SK-N-MC (cell line): Measurements from ENCODE around the gene PSMF1.

ENCODE experiments used
- DNase-seq: peaks from one replicate; pipeline ENCODE4 v3.0.0-alpha.2; 2011; ENCODE audit warnings: low read depth, low spot score
- H3K27ac ChIP-seq: fragments of 200-600 bp; sonication (generic); 2 replicates; pipeline ENCODE4 v1.5.1; 2016; ENCODE audit warnings: mixed run types
- H3K36me3 ChIP-seq: fragments of 200-600 bp; sonication (generic); 2 replicates; pipeline ENCODE4 v1.6.1; 2017; ENCODE audit warnings: antibody characterized with exemption, low read length, mixed read lengths; ENCODE audit not compliant: insufficient read depth
- H3K4me3 ChIP-seq: fragments of 200-600 bp; sonication (generic); 2 replicates; pipeline ENCODE4 v1.5.1; 2016
- H3K9ac ChIP-seq: fragments of 200-600 bp; sonication (generic); 2 replicates; pipeline ENCODE4 v1.8.0; 2017; ENCODE audit warnings: mixed run types, mixed read lengths; ENCODE audit not compliant: insufficient read length
- H3K9me3 ChIP-seq: fragments of 200-600 bp; sonication (generic); 2 replicates; pipeline ENCODE4 v1.6.1; 2017; ENCODE audit warnings: low read depth, mild to moderate bottlenecking, antibody characterized with exemption, low read length, moderate library complexity, mixed read lengths
- EZH2 ChIP-seq: fragments of 200-600 bp; sonication (generic); IDR thresholded peaks from one replicate; pipeline ENCODE4 v1.6.1; 2017; ENCODE audit warnings: antibody characterized with exemption
- FOXP2 ChIP-seq: optimal IDR thresholded peaks from 2 replicates; pipeline ENCODE3; 2011; ENCODE audit warnings: mild to moderate bottlenecking, moderate library complexity; ENCODE audit not compliant: insufficient read depth; ENCODE audit errors: extremely low read length, control extremely low read depth
- POLR2AphosphoS5 ChIP-seq: IDR thresholded peaks from 2 replicates; pipeline ENCODE4 v1.6.1; 2012; ENCODE audit warnings: mild to moderate bottlenecking, low read depth, low read length, borderline replicate concordance

The PSMF1 gene

DNA sequence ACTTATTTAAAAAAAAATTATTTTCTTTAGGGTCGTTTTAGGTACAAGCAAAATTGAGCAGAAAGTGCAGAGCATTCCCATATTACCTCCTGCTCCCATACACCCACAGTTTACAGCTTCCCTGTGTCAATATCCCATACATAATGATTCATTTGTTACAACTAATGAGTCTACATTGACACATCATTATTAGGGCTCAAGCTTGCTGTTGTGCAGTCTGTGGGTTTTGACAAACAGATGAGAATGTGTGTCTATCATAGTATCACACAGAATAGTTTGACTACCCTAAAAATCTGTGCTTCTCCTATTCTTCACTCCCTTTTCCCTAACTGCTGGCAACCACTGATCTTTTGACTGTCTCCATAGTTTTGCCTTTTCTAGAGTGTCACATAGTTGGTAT lies 9.4 kb downstream of the PSMF1 start:
- Histone ChIP-seq H3K27ac (no peak overlapping the region), H3K9ac (no peak overlapping the region), H3K9me3 (no peaks in the 10 kb centered on the region), H3K4me3 (no peak overlapping the region), H3K36me3 (peaks cover 82% of the 10 kb centered on the region)
- TF ChIP-seq FOXP2 (no peak), EZH2 (no peak), POLR2AphosphoS5 (no peak)
- no peak for DNase-seq

DNA sequence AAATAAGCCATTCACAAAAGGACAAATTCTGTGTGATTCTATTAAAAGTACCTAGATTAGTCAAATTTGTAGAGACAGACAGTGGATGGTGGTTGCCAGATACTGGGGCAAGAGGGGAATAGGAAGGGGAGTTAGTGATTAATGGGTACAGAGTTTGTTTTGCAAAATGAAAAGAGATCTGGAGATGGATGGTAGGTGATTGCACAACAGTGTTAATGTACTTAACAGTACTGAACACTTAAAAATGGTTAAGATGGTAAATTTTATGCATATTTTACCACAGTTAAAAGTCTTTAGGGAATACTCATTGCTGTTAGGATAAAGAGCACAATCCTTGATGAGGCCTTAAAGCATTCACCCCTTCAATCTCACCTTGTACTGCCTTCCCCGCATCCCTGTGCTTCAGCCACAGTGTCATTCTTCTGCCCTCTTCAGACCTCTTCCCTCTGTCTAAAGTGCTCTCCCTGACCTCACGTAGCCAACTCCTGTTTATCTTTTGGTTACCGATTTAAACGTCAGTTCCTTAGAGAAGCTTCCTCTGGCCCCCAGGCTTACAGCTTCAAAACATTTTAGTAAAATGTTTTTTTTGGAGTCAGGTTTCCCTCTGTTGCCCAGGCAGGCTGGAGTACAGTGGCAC lies 11.8 kb downstream of the PSMF1 start:
- Histone ChIP-seq H3K9me3 (no peaks in the 10 kb centered on the region), H3K27ac (no peak overlapping the region), H3K9ac (no peak overlapping the region), H3K4me3 (no peak overlapping the region), H3K36me3 (peaks cover 93% of the 10 kb centered on the region)
- no peak for TF ChIP-seq FOXP2
- no peak for DNase-seq

DNA sequence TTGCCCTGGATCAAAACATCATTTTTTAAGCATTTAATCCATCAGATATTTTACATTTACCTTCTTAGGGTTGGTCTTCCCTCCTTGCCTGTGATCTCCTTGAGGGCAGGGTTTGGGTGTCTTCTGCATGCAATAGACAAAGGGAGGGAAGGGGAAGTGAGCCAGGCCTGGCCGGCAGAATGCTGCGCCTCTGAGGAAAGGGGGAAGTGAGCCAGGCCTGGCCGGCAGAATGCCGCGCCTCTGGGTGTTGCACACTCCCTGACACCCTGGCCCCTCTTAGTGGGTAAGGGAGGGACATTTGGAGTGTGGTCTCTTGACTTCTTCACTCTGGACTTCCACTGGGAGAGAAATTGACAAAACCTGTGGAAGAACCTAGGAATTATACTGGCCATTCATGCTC lies 12.4 kb downstream of the PSMF1 start:
- H3K9me3 ChIP-seq = no peaks in the 10 kb centered on the region
- TF ChIP-seq FOXP2 = no peak
- TF ChIP-seq POLR2AphosphoS5 = no peak
- no peak for TF ChIP-seq EZH2
- H3K27ac ChIP-seq = no peak overlapping the region
- no peak for DNase-seq
- H3K9ac ChIP-seq = no peak overlapping the region
- H3K4me3 ChIP-seq = no peak overlapping the region
- H3K36me3 ChIP-seq = peaks cover 93% of the 10 kb centered on the region

DNA sequence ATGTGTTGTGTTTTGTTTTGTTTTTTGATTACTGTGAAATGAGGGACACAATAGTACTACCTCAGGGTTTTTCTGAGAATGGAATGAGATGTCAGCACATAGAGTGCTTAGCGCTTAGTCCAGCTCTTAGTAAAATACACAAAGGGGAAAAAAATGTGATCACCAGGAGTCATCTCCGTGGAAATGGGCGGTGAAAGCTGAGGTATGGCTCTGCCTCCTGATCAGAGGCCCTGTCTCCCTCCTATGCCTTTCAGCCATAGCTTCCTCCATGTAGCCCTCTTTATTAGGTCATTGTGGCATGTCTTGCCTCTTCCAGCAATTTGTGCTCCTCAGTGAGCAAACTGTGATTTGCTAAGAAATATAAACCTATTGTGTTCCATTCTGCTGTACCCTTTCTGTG lies 13.0 kb downstream of the PSMF1 start:
- no peak for DNase-seq
- TF ChIP-seq EZH2 (no peak), FOXP2 (no peak), POLR2AphosphoS5 (no peak)
- H3K4me3 ChIP-seq = no peak overlapping the region
- H3K9ac ChIP-seq = no peak overlapping the region
- peaks cover 93% of the 10 kb centered on the region for H3K36me3 ChIP-seq
- H3K27ac ChIP-seq = no peak overlapping the region
- no peaks in the 10 kb centered on the region for H3K9me3 ChIP-seq

GRCh38 chr20:1134355-1134754 lies 16.0 kb downstream of the PSMF1 start:
- Histone ChIP-seq H3K9ac (no peak overlapping the region), H3K27ac (no peak overlapping the region), H3K4me3 (no peak overlapping the region), H3K9me3 (no peaks in the 10 kb centered on the region), H3K36me3 (peaks cover 96% of the 10 kb centered on the region)
- TF ChIP-seq FOXP2 = no peak
- TF ChIP-seq EZH2 = no peak
- no peak for TF ChIP-seq POLR2AphosphoS5
- no peak for DNase-seq

GRCh38 chr20:1134836-1135235 lies 16.4 kb downstream of the PSMF1 start:
- no peak overlapping the region for H3K27ac ChIP-seq
- TF ChIP-seq FOXP2 = no peak
- no peak for TF ChIP-seq EZH2
- no peak for TF ChIP-seq POLR2AphosphoS5
- no peaks in the 10 kb centered on the region for H3K9me3 ChIP-seq
- H3K4me3 ChIP-seq = no peak overlapping the region
- H3K36me3 ChIP-seq = peaks cover 92% of the 10 kb centered on the region
- H3K9ac ChIP-seq = no peak overlapping the region
- DNase-seq = no peak

- H3K27ac ChIP-seq = no peak overlapping the region
- no peaks in the 10 kb centered on the region for H3K9me3 ChIP-seq
- H3K36me3 ChIP-seq = peaks cover 85% of the 10 kb centered on the region
- no peak overlapping the region for H3K9ac ChIP-seq
- no peak for DNase-seq
- TF ChIP-seq POLR2AphosphoS5 (no peak), EZH2 (no peak), FOXP2 (no peak)
- no peak overlapping the region for H3K4me3 ChIP-seq
Measured at GRCh38 chr20:1137236-1137635, 18.8 kb downstream of the PSMF1 start.

DNA sequence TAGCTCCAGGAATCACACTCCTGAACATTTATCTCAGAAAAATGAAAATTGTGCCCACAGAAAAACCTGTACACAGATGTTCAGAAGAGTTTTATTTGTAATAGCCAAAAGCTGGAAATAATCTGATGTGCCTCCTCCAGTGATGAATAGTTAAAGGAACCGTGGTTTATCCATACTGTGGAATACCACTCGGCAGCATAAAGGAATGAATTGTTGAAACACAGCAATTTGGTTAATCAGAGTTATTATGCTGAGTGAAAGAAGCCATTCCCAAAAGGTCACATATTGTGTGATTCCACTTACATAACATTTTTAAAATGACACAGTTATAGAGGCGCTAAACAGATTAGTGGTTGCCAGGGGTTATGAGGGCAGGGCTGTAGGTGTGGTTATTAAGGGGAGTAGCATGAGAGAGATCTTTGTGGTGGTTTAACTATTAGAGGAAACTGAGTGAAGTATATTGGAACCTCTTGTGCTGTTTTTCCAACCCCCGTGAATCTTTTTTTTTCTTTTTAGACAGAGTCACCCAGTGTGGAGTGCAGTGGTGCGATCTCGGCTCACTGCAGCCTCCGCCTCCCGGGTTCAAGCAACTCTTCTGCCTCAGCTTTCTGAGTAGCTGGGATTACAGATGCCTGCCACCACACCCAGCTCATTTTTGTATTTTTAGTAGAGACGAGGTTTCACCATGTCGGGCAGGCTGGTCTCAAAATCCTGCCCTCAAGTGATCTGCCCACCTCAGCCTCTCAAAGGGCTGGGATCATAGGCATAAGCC lies 26.2 kb downstream of the PSMF1 start:
- TF ChIP-seq FOXP2 = no peak
- no peak for TF ChIP-seq POLR2AphosphoS5
- TF ChIP-seq EZH2 = no peak
- no peak overlapping the region for H3K9ac ChIP-seq
- H3K4me3 ChIP-seq = no peak overlapping the region
- no peaks in the 10 kb centered on the region for H3K9me3 ChIP-seq
- H3K27ac ChIP-seq = no peak overlapping the region
- peaks cover 31% of the 10 kb centered on the region for H3K36me3 ChIP-seq
- no peak for DNase-seq
